Astrocyte of the cerebellum (primary cell): ENCODE data around the gene PDCD1.

Source experiments
- DNase-seq: peaks from one replicate; pipeline ENCODE4 v3.0.0-alpha.2; 2011; ENCODE audit warnings: low read depth
- H3K4me3 ChIP-seq: 2 replicates; pipeline ENCODE4 v1.5.1; 2011; ENCODE audit warnings: mild to moderate bottlenecking, low read depth, low read length, moderate library complexity
- CTCF ChIP-seq: IDR thresholded peaks from 2 replicates; pipeline ENCODE4 v1.5.1; 2012; ENCODE audit warnings: low read length, low read depth, moderate library complexity, mild to moderate bottlenecking; ENCODE audit errors: missing control alignments
- in situ Hi-C: cut with HindIII; loops from 2 replicates; pipeline ENCODE4 v1.10.0; 2017; ENCODE audit warnings: low sequenced_read_pairs

Gene PDCD1

GRCh38 chr2:241816431-241817121, 42.1 kb downstream of the PDCD1 start:
- no peak for TF ChIP-seq CTCF
- DNase-seq, result no peak
- in situ Hi-C loops, result no loop called here
- H3K4me3 ChIP-seq, result no peak overlapping the region

- in situ Hi-C loops, result no loop called here
- TF ChIP-seq CTCF, result no peak
- H3K4me3 ChIP-seq, result no peak overlapping the region
- no peak for DNase-seq
Observed at GRCh38 chr2:241815477-241816430, 42.9 kb downstream of the PDCD1 start.

- TF ChIP-seq CTCF, result no peak
- no peak overlapping the region for H3K4me3 ChIP-seq
- DNase-seq, result no peak
- in situ Hi-C loops, result no loop called here
Observed at GRCh38 chr2:241814643-241815476, 43.8 kb downstream of the PDCD1 start.

GRCh38 chr2:241814393-241814642, 44.4 kb downstream of the PDCD1 start:
- no peak for DNase-seq
- no peak for TF ChIP-seq CTCF
- no peak overlapping the region for H3K4me3 ChIP-seq
- in situ Hi-C loops, result no loop called here

GRCh38 chr2:241813644-241814392, 44.9 kb downstream of the PDCD1 start:
- no peak for TF ChIP-seq CTCF
- DNase-seq, result no peak
- H3K4me3 ChIP-seq, result no peak overlapping the region
- in situ Hi-C loops, result no loop called here
